ENCODE results near the gene GNG13.
"Not testable (repeated sequence)": the region's sequence is repeated elsewhere in the genome, so short reads cannot be mapped to it uniquely, and the experiment has no call there.

The GNG13 gene

DNA sequence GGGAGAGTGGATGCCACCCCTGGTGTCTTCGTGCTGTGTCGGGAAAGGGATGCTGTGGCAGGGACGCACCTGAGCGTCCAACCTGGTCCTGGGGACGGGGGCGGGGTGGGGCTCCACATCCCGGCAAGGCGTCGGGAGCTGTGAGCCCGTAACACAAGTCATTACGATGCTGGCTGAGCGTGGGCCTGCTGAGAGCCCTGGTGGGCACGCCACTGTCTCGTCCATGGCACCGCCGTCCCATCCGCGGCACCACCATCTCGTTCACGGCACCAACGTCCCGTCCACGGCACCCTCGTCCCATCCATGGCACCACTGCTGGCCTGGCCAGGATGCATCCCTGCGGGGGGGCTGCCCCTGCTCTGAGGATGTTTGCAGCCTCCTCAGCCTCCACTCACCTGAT is 24.1 kb upstream of the GNG13 start:
- no peak for DNase-seq (ENCODE audit: low spot score)
- TF ChIP-seq, protein P1, sequence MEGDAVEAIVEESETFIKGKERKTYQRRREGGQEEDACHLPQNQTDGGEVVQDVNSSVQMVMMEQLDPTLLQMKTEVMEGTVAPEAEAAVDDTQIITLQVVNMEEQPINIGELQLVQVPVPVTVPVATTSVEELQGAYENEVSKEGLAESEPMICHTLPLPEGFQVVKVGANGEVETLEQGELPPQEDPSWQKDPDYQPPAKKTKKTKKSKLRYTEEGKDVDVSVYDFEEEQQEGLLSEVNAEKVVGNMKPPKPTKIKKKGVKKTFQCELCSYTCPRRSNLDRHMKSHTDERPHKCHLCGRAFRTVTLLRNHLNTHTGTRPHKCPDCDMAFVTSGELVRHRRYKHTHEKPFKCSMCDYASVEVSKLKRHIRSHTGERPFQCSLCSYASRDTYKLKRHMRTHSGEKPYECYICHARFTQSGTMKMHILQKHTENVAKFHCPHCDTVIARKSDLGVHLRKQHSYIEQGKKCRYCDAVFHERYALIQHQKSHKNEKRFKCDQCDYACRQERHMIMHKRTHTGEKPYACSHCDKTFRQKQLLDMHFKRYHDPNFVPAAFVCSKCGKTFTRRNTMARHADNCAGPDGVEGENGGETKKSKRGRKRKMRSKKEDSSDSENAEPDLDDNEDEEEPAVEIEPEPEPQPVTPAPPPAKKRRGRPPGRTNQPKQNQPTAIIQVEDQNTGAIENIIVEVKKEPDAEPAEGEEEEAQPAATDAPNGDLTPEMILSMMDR (IDR thresholded peaks at IDR 0.05; ENCODE audit: extremely low read depth, insufficient read depth, missing control alignments), result no peak
- in situ Hi-C loops (cut with MboI; ENCODE audit: low pct_unique_long_range_greater_than_20kb, low sequenced_read_pairs, unreplicated experiment), result no loop called here

DNA sequence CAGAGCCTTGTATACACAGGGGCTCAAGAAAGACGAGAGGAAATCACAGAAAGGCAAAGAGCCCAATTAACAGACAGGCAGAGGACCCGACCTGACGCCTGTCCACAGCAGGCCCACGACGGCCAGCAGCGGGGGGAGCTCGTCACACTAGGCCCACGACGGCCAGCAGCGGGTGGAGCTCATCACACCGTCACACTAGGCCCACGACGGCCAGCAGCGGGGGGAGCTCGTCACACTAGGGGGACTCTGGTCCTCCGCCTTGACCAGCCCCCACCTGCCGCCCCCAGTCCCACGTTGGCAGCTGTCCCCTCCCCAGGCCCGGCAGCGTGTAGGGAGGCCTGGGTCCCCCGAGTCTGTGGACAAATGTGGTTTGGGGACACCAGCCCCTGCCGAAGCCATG is 23.7 kb upstream of the GNG13 start:
- no peak for DNase-seq (ENCODE audit: low spot score)
- in situ Hi-C loops (cut with MboI; ENCODE audit: low pct_unique_long_range_greater_than_20kb, low sequenced_read_pairs, unreplicated experiment), result no loop called here
- TF ChIP-seq, protein P1 (IDR thresholded peaks at IDR 0.05; ENCODE audit: extremely low read depth, insufficient read depth, missing control alignments), result no peak

GRCh38 chr16:822909-823297 is 22.4 kb upstream of the GNG13 start:
- in situ Hi-C loops (cut with MboI; ENCODE audit: low pct_unique_long_range_greater_than_20kb, low sequenced_read_pairs, unreplicated experiment), result no loop called here
- TF ChIP-seq, protein P1 (IDR thresholded peaks at IDR 0.05; ENCODE audit: extremely low read depth, insufficient read depth, missing control alignments), result no peak

DNA sequence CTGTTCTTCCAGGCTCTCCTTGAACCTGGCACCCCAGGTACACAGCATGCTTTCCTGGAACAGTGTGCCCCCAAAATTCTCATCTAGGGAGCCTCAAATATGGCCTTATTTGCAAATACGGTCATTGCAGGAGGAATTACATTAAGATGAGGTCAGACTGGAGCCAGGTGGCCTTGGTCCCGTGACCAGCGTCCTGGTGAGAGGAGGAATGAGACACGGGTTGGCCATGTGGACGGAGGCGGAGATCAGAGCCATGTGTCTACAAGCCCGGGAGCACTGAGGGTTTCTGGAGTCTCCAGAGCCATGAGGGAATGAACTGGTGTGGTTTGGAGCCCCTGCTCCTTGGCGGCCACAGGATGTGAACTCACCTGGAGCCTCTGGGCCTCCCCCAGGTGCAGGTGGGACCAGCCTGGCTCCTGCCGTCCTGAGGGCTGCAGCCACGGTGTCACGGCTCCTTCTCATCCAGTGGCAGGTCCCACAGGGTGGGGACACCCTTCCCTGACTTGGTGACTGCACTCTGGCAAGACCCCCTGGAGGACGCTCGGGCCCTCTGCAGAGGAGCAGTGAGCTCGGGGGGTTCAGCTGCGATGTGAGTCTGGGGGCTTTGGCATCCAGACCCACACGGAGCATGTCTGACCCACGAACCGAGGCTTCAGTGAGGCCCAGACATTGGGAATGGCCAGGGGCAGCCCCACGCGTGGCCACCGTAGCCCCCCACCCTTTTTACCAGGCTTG is 21.8 kb upstream of the GNG13 start:
- TF ChIP-seq, protein P1 (IDR thresholded peaks at IDR 0.05; ENCODE audit: extremely low read depth, insufficient read depth, missing control alignments), result no peak
- no peak for DNase-seq (ENCODE audit: low spot score)
- in situ Hi-C loops (cut with MboI; ENCODE audit: low pct_unique_long_range_greater_than_20kb, low sequenced_read_pairs, unreplicated experiment), result no loop called here

More at GRCh38 chr16:822909-823297, 22.4 kb upstream of the GNG13 start:
- DNase-seq (ENCODE audit: low spot score), result no peak

DNA sequence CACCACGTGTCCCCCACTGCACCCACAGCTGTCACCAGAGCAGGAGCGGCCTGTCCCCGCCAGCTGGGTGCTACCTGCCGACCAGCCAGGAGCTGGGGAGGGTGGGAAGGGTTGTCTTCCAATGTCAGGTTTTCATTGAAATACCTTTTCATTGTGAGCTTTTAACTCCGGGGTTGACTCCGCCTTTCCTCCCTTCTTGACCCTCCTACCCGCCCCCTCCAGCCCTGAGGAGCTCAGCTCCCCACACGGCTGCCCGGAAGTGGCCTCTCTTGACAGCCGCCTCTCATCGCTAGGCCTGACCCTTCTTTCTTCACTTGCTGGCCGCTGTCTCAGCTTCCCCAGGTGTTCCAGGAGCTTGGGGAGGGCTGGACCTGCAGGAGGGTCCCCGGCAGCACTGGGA is 21.2 kb upstream of the GNG13 start:
- TF ChIP-seq, protein P1 (IDR thresholded peaks at IDR 0.05; ENCODE audit: extremely low read depth, insufficient read depth, missing control alignments), result no peak
- in situ Hi-C loops (cut with MboI; ENCODE audit: low pct_unique_long_range_greater_than_20kb, low sequenced_read_pairs, unreplicated experiment), result no loop called here
- DNase-seq (ENCODE audit: low spot score), result no peak

DNA sequence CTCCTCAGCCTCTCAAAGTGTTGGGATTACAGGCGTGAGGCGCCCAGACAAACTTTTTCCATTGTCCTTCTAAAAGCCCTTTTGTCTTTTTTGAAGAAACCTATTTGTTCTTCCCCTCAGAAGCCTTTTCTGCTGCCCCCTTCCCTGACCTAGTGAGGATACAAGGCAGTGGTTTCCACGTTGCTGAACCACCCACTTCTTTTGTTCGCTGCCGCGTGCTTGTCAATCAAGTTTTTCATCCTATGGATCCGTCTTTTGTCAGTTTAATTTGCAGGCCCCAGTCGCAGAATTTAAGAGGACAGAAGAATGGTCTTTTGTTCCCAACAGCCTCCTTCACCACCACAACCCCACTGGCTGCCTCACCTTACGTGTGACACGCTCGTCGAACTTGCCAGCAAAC is 20.2 kb upstream of the GNG13 start:
- TF ChIP-seq, protein P1 (IDR thresholded peaks at IDR 0.05; ENCODE audit: extremely low read depth, insufficient read depth, missing control alignments), result no peak
- in situ Hi-C loops (cut with MboI; ENCODE audit: low pct_unique_long_range_greater_than_20kb, low sequenced_read_pairs, unreplicated experiment), result no loop called here
- no peak for DNase-seq (ENCODE audit: low spot score)

DNA sequence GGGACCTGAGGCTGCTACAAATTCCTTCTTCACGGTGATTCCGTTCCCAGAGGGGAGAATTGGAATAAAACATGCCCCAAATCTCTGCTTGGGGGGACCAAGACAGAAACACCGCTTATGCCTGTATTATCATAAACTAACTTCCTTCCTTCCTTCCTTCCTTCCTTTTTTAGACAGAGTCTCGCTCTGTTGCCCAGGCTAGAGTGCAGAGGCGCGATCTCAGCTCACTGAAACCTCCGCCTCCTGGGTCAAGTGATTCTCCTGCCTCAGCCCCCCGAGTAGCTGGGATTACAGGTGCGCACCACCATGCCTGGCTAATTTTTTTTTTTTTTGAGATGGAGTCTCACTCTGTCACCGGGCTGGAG is 19.5 kb upstream of the GNG13 start:
- in situ Hi-C loops (cut with MboI; ENCODE audit: low pct_unique_long_range_greater_than_20kb, low sequenced_read_pairs, unreplicated experiment); DNase-seq (ENCODE audit: low spot score): not testable (repeated sequence)

Measured in GM13977 (cell line).